PC-3 (cell line): ENCODE data around the gene EIF5B. TPM values are rescaled to one million over a fixed set of nuclear protein-coding genes. Genes with fewer than 3 reads are reported as not detected.

ENCODE experiments used
- ATAC-seq: fragments of 200-7000 bp; cut with Tn5 transposase; 2 replicates; pipeline ENCODE4 v1.9.1; 2020; ENCODE audit warnings: mild to moderate bottlenecking, moderate library complexity
- BruUV-seq: library from RNA; stranded (reverse); fragments of 400-500 nt; replicated peaks from 2 replicates; lab custom pipeline; 2021; lab: Mats Ljungman, UMichigan
- CTCF ChIA-PET: fragments of 300-600 bp; sonication (Branson Sonifier 250); formaldehyde crosslinking; loops from one replicate; lab custom pipeline; 2022; ENCODE audit warnings: antibody characterized with exemption; lab: Charles Lee
- POLR2A ChIA-PET: fragments of 300-600 bp; sonication (Branson Sonifier 250); formaldehyde crosslinking; loops from one replicate; lab custom pipeline; 2022; ENCODE audit warnings: antibody characterized with exemption; ENCODE audit not compliant: unreplicated experiment; lab: Charles Lee
- DNase-seq: peaks from one replicate; pipeline ENCODE4 v3.0.0-alpha.2; 2015
- H2AFZ ChIP-seq: fragments of 300-600 bp; sonication (generic); 2 replicates; pipeline ENCODE4 v1.6.0; 2016; ENCODE audit warnings: antibody characterized with exemption, low read length
- H3F3A ChIP-seq: fragments of 300-600 bp; sonication (generic); one replicate; pipeline ENCODE4 v1.6.0; 2017; ENCODE audit warnings: antibody characterized with exemption, low read length, control low read depth, mild to moderate bottlenecking; ENCODE audit not compliant: unreplicated experiment
- H3K27ac ChIP-seq: fragments of 300-600 bp; sonication (generic); 2 replicates; pipeline ENCODE4 v1.5.1; 2016; ENCODE audit warnings: mild to moderate bottlenecking, low read length
- H3K27me3 ChIP-seq: fragments of 300-600 bp; sonication (generic); 2 replicates; pipeline ENCODE4 v1.6.1; 2016; ENCODE audit warnings: low read length, mixed read lengths
- H3K36me3 ChIP-seq: fragments of 300-600 bp; sonication (generic); 2 replicates; pipeline ENCODE4 v1.6.1; 2016; ENCODE audit warnings: low read depth, mixed run types, low read length, mixed read lengths
- H3K4me1 ChIP-seq: fragments of 300-600 bp; sonication (generic); 2 replicates; pipeline ENCODE4 v1.5.1; 2016; ENCODE audit warnings: low read length; ENCODE audit not compliant: insufficient read depth
- H3K4me2 ChIP-seq: fragments of 300-600 bp; sonication (generic); 2 replicates; pipeline ENCODE4 v1.6.0; 2016; ENCODE audit warnings: low read length
- H3K4me3 ChIP-seq: fragments of 300-600 bp; sonication (generic); 2 replicates; pipeline ENCODE4 v1.5.1; 2016; ENCODE audit warnings: mild to moderate bottlenecking, low read length, mixed read lengths
- H3K79me2 ChIP-seq: fragments of 300-600 bp; sonication (generic); 2 replicates; pipeline ENCODE4 v1.6.1; 2017; ENCODE audit warnings: low read length, mixed read lengths
- H3K9ac ChIP-seq: fragments of 300-600 bp; sonication (generic); 2 replicates; pipeline ENCODE4 v1.6.0; 2016; ENCODE audit warnings: mild to moderate bottlenecking, low read length
- H3K9me2 ChIP-seq: fragments of 300-600 bp; sonication (generic); replicated peaks from 2 replicates; pipeline ENCODE4 v1.6.1; 2016; ENCODE audit warnings: mixed run types, low read length, mixed read lengths
- H3K9me3 ChIP-seq: fragments of 300-600 bp; sonication (generic); 2 replicates; pipeline ENCODE4 v1.6.1; 2016; ENCODE audit warnings: low read length, mixed read lengths
- H4K20me1 ChIP-seq: fragments of 300-600 bp; sonication (generic); 2 replicates; pipeline ENCODE4 v1.6.1; 2016; ENCODE audit warnings: low read length, mixed read lengths
- EZH2 ChIP-seq: fragments of 300-600 bp; sonication (generic); IDR thresholded peaks from one replicate; pipeline ENCODE4 v1.6.1; 2017; ENCODE audit warnings: antibody characterized with exemption, mild to moderate bottlenecking, low read length; ENCODE audit not compliant: unreplicated experiment
- EZH2phosphoT487 ChIP-seq: fragments of 300-600 bp; sonication (generic); IDR thresholded peaks from 2 replicates; pipeline ENCODE4 v1.6.1; 2018; ENCODE audit warnings: mild to moderate bottlenecking, antibody characterized with exemption, low read length, borderline replicate concordance
- intact Hi-C: fragments of 100-400 bp; cut with micrococcal nuclease; formaldehyde crosslinking; loops from 2 replicates; pipeline ENCODE4 v1.9.0; 2023
- total RNA-seq: library from RNA; depleted of rRNA; stranded (reverse); fragments of >200 nt; gene quantifications from 2 replicates; pipeline ENCODE4 v1.2.3, GENCODE V29; 2014
- TF ChIP-seq, protein P1 (sequence below): fragments of 300-600 bp; sonication (generic); conservative IDR thresholded peaks from 2 replicates; pipeline ENCODE4 v1.5.1; 2017; ENCODE audit warnings: antibody characterized with exemption, low read depth, mild to moderate bottlenecking, low read length

EIF5B gene
- total RNA-seq, 1 experiment from 2014 or later = 35.9 TPM

- ATAC-seq (no peak), DNase-seq (no peak)
- H2AFZ ChIP-seq = no peak overlapping the region
- peaks cover 78% of the 10 kb centered on the region for H3K36me3 ChIP-seq
- no peaks in the 10 kb centered on the region for H3F3A ChIP-seq
- no peak overlapping the region for H3K9ac ChIP-seq
- ChIA-PET CTCF (no interaction called here), POLR2A (no interaction called here)
- H3K4me1 ChIP-seq = peaks cover 15% of the 10 kb centered on the region
- no peak overlapping the region for H3K27ac ChIP-seq
- no peaks in the 10 kb centered on the region for H3K27me3 ChIP-seq
- no peaks in the 10 kb centered on the region for H4K20me1 ChIP-seq
- no peaks in the 10 kb centered on the region for H3K9me3 ChIP-seq
- H3K9me2 ChIP-seq = no peaks in the 10 kb centered on the region
- intact Hi-C loops = no loop called here
- H3K79me2 ChIP-seq = no peaks in the 10 kb centered on the region
- no peak overlapping the region for H3K4me2 ChIP-seq
- BruUV-seq = no TSS peak
- no peak overlapping the region for H3K4me3 ChIP-seq
- TF ChIP-seq, protein P1, sequence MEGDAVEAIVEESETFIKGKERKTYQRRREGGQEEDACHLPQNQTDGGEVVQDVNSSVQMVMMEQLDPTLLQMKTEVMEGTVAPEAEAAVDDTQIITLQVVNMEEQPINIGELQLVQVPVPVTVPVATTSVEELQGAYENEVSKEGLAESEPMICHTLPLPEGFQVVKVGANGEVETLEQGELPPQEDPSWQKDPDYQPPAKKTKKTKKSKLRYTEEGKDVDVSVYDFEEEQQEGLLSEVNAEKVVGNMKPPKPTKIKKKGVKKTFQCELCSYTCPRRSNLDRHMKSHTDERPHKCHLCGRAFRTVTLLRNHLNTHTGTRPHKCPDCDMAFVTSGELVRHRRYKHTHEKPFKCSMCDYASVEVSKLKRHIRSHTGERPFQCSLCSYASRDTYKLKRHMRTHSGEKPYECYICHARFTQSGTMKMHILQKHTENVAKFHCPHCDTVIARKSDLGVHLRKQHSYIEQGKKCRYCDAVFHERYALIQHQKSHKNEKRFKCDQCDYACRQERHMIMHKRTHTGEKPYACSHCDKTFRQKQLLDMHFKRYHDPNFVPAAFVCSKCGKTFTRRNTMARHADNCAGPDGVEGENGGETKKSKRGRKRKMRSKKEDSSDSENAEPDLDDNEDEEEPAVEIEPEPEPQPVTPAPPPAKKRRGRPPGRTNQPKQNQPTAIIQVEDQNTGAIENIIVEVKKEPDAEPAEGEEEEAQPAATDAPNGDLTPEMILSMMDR = no peak
- no peak for TF ChIP-seq EZH2
- no peak for TF ChIP-seq EZH2phosphoT487
Measured at GRCh38 chr2:99399063-99399462, 61.9 kb downstream of the EIF5B start.

GRCh38 chr2:99399795-99400194, 62.6 kb downstream of the EIF5B start:
- no peaks in the 10 kb centered on the region for H3F3A ChIP-seq
- H3K27ac ChIP-seq = no peak overlapping the region
- ChIA-PET POLR2A (no interaction called here), CTCF (no interaction called here)
- no peaks in the 10 kb centered on the region for H3K79me2 ChIP-seq
- H3K4me3 ChIP-seq = no peak overlapping the region
- no peaks in the 10 kb centered on the region for H3K27me3 ChIP-seq
- peaks cover 22% of the 10 kb centered on the region for H3K4me1 ChIP-seq
- H2AFZ ChIP-seq = no peak overlapping the region
- DNase-seq (no peak), ATAC-seq (no peak)
- H3K9me3 ChIP-seq = no peaks in the 10 kb centered on the region
- intact Hi-C loops = no loop called here
- no peak overlapping the region for H3K9ac ChIP-seq
- TF ChIP-seq EZH2phosphoT487 (no peak), EZH2 (no peak)
- TF ChIP-seq, protein P1 = no peak
- no peak overlapping the region for H3K4me2 ChIP-seq
- H3K9me2 ChIP-seq = no peaks in the 10 kb centered on the region
- peaks cover 71% of the 10 kb centered on the region for H3K36me3 ChIP-seq
- no TSS peak for BruUV-seq
- no peaks in the 10 kb centered on the region for H4K20me1 ChIP-seq

- no peak overlapping the region for H3K9ac ChIP-seq
- H3K4me2 ChIP-seq = no peak overlapping the region
- DNase-seq = no peak
- H2AFZ ChIP-seq = no peak overlapping the region
- H3K4me1 ChIP-seq = peaks cover 29% of the 10 kb centered on the region
- TF ChIP-seq, protein P1 = no peak
- TF ChIP-seq EZH2phosphoT487 (no peak), EZH2 (no peak)
- H3K27ac ChIP-seq = no peak overlapping the region
- no peaks in the 10 kb centered on the region for H3F3A ChIP-seq
- no TSS peak for BruUV-seq
- H3K9me2 ChIP-seq = no peaks in the 10 kb centered on the region
- no peaks in the 10 kb centered on the region for H3K27me3 ChIP-seq
- H4K20me1 ChIP-seq = no peaks in the 10 kb centered on the region
- intact Hi-C loops = no loop called here
- H3K36me3 ChIP-seq = peaks cover 77% of the 10 kb centered on the region
- ATAC-seq = no peak
- ChIA-PET CTCF (no interaction called here), POLR2A (interaction anchor here (0.7 kb wide), 1 partner anchor 29 kb away, joined by 6 read pairs; no protein-coding TSS in a partner anchor)
- H3K79me2 ChIP-seq = no peaks in the 10 kb centered on the region
- no peaks in the 10 kb centered on the region for H3K9me3 ChIP-seq
- H3K4me3 ChIP-seq = no peak overlapping the region
Measured at GRCh38 chr2:99401841-99402240, 64.7 kb downstream of the EIF5B start.
